ENCODE results near the gene RAB9A. TPM values are rescaled to one million over a fixed set of nuclear protein-coding genes. Genes with fewer than 3 reads are reported as not detected.
A peak's percentile ranks its signal among the peaks of the same experiment; 100 is the strongest.

The RAB9A gene
- total and polyA plus RNA-seq, 9 of the 15 experiments (the other 6 are each of a cell fraction or from before 2014, with no cell fraction given) = 13.5 to 20.8 (median 17.7) TPM

DNA sequence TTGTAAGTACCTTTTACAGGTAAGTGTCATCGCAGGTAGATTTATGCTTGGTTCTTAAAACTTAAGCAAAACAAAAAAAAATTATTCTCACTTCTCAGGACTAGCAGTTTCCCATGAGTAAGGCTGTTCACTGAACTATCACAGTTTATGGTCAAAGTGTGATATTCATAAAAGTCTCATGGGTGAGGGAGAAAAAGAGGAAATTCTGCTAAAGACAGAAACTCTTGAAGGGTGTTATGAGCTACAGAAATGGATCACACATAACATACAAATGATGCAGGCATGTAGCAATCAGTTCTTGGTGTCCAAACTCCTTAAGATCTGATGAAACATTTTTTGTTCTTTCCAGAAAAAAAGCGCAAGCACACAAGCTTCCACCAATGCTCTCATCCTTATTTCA, 8.5 kb downstream of the RAB9A start:
- in situ Hi-C loops (cut with MboI) (no loop called here), intact Hi-C loops (cut with micrococcal nuclease) (loop anchor here (5.0 kb wide), 1 partner anchor 35 kb away; the partner anchor contains the start of genes OFD1 and TRAPPC2)
- peaks cover 95% of the 10 kb centered on the region for H3K79me2 ChIP-seq (ENCODE audit: control insufficient read depth, insufficient read depth, low read length)
- FAIRE-seq = no peak
- ChIA-PET POLR2A (interaction anchor here (0.6 to 2.1 kb wide), 5 partner anchors 9 to 332 kb away, joined by 3 to 6 read pairs (median 3); partner anchors contain the start of genes GEMIN8 and RAB9A), CTCF (ENCODE audit: low intra/inter-chr PET ratio) (no interaction called here)
- no TSS peak for BruUV-seq (replicated peaks)
- no peaks in the 10 kb centered on the region for H3K9me3 ChIP-seq (replicated peaks; ENCODE audit: control insufficient read depth, insufficient read depth, low read depth, low read length)
- H2AFZ ChIP-seq (ENCODE audit: low read depth, low read length) = no peak overlapping the region
- H3K9ac ChIP-seq (ENCODE audit: insufficient read depth in 1 of 2, low read depth in 2 of 2, low read length in 2 of 2) = no peak overlapping the region; a peak in 1 of 4 replicates
- 74% methylated on average over 2 of the region's 2 CpGs for WGBS (ENCODE audit: insufficient coverage, low coverage, missing lambda C conversion rate)
- DNase-seq (ENCODE audit: extremely low read depth in 1 of 4, low spot score in 3 of 4) = no peak
- no peak overlapping the region for H3K4me3 ChIP-seq
- no peak for ATAC-seq
- peaks cover 25% of the 10 kb centered on the region; the same call in 1 of the 2 replicates for H4K20me1 ChIP-seq (replicated peaks; ENCODE audit: control insufficient read depth, insufficient read depth, low read length)
- peaks cover 20% of the 10 kb centered on the region; the same call in 1 of the 3 replicates for H3K36me3 ChIP-seq (ENCODE audit: control insufficient read depth, insufficient read depth, low read length)
- no peaks in the 10 kb centered on the region for H3K9me1 ChIP-seq (ENCODE audit: control insufficient read depth, insufficient read depth, low read length)
- peak overlapping the region; percentile 39; the same call in 1 of the 3 replicates for H3K27ac ChIP-seq (ENCODE audit: extremely low read depth, low read depth, low read length)
- peaks cover 4 to 50% of the 10 kb centered on the region in 2 experiments for H3K4me1 ChIP-seq (replicated peaks in 1 of 2; ENCODE audit: control insufficient read depth in 2 of 2, insufficient read depth in 2 of 2, low read length in 2 of 2)
- no peaks in the 10 kb centered on the region for H3K27me3 ChIP-seq (ENCODE audit: control insufficient read depth in 2 of 2, insufficient read depth in 2 of 2, low read length in 2 of 2)
- no peak overlapping the region for H3K4me2 ChIP-seq (ENCODE audit: insufficient read depth, low read length)
- TF ChIP-seq NCOA4 (IDR thresholded peaks at IDR 0.05; ENCODE audit: partially characterized antibody) (no peak), YBX1 (IDR thresholded peaks at IDR 0.05) (no peak), RAD21 (CRISPR knock-in tag; conservative IDR thresholded peaks at IDR 0.05 in 1 of 2, IDR thresholded peaks at IDR 0.05 in 1 of 2) (no peak), SLC30A9 (CRISPR knock-in tag; IDR thresholded peaks at IDR 0.05) (no peak), ZNF695 (CRISPR knock-in tag; IDR thresholded peaks at IDR 0.05) (no peak), YY1 (IDR thresholded peaks at IDR 0.05; ENCODE audit: borderline replicate concordance in 1 of 3, control insufficient read depth in 1 of 3, extremely low read depth in 1 of 3, insufficient read depth in 3 of 3, insufficient read length in 1 of 3, insufficient replicate concordance in 2 of 3, low read depth in 1 of 3, low read length in 2 of 3) (no peak), ZC3H4 (CRISPR knock-in tag; IDR thresholded peaks at IDR 0.05; ENCODE audit: borderline replicate concordance) (no peak), ZNF707 (CRISPR knock-in tag; conservative IDR thresholded peaks at IDR 0.05) (no peak), DNMT1 (IDR thresholded peaks at IDR 0.05) (no peak)
- TF ChIP-seq, protein P1, sequence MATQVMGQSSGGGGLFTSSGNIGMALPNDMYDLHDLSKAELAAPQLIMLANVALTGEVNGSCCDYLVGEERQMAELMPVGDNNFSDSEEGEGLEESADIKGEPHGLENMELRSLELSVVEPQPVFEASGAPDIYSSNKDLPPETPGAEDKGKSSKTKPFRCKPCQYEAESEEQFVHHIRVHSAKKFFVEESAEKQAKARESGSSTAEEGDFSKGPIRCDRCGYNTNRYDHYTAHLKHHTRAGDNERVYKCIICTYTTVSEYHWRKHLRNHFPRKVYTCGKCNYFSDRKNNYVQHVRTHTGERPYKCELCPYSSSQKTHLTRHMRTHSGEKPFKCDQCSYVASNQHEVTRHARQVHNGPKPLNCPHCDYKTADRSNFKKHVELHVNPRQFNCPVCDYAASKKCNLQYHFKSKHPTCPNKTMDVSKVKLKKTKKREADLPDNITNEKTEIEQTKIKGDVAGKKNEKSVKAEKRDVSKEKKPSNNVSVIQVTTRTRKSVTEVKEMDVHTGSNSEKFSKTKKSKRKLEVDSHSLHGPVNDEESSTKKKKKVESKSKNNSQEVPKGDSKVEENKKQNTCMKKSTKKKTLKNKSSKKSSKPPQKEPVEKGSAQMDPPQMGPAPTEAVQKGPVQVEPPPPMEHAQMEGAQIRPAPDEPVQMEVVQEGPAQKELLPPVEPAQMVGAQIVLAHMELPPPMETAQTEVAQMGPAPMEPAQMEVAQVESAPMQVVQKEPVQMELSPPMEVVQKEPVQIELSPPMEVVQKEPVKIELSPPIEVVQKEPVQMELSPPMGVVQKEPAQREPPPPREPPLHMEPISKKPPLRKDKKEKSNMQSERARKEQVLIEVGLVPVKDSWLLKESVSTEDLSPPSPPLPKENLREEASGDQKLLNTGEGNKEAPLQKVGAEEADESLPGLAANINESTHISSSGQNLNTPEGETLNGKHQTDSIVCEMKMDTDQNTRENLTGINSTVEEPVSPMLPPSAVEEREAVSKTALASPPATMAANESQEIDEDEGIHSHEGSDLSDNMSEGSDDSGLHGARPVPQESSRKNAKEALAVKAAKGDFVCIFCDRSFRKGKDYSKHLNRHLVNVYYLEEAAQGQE (IDR thresholded peaks at IDR 0.05; ENCODE audit: borderline replicate concordance) = no peak
- TF ChIP-seq, protein P1 (CRISPR knock-in tag; IDR thresholded peaks at IDR 0.05; ENCODE audit: low read depth) = no peak
